Activated CD4-positive, alpha-beta T cell treated with anti-CD3 and anti-CD28 coated beads, Interleukin-2, amount 50 U/mL, for 4 hours (primary cell): Measurements from ENCODE around the gene DPH7.
A peak's percentile ranks its signal among the peaks of the same experiment; 100 is the strongest.
"Not testable (repeated sequence)": the region's sequence is repeated elsewhere in the genome, so short reads cannot be mapped to it uniquely, and the experiment has no call there.

Source experiments
- DNase-seq, 2 experiments: peaks; one replicate each; pipeline ENCODE4 v3.0.0-alpha.2; 2020

Gene DPH7

DNA sequence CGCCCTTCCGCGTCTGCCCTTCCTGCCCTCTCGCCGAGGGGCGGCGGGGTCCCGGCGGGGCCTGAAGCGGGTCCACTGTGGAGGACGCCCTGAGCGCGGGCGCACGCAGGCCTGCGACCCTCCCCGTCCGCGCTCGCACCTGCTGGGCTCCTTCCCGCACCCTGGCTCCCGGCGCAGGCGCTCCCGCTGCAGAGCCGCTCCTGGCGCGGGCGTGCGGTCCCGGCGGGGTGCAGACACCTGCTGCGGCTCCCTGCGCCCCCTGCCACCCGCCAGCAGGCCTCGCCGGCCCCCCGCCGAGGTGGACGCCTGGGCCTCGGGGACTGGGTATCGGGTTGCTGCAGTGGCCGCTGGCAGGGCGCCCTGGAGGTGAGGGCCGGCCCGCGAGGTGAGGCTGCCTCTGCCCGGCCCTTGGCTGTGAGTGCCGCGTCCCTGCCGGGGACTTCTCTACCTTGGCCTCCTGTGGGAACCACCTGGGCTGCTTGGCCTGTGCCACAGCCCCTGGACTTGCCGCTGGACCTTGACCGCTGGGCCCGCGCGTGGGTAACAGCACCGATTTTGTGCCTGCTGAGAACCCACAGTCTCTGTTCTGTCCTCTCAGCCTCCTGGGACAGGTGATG is 27.4 kb upstream of the DPH7 start:
- DNase-seq, result no peak

- DNase-seq, result peak; percentile 88 to 90
These were observed 26.6 kb upstream of the DPH7 start, which contains the start of gene ARRDC1 for GRCh38 chr9:137605121-137606004. Gene ARRDC1, plus strand, starts transcription at chr9:137605686. Its CDS starts 32 bp downstream, at chr9:137605718.

DNA sequence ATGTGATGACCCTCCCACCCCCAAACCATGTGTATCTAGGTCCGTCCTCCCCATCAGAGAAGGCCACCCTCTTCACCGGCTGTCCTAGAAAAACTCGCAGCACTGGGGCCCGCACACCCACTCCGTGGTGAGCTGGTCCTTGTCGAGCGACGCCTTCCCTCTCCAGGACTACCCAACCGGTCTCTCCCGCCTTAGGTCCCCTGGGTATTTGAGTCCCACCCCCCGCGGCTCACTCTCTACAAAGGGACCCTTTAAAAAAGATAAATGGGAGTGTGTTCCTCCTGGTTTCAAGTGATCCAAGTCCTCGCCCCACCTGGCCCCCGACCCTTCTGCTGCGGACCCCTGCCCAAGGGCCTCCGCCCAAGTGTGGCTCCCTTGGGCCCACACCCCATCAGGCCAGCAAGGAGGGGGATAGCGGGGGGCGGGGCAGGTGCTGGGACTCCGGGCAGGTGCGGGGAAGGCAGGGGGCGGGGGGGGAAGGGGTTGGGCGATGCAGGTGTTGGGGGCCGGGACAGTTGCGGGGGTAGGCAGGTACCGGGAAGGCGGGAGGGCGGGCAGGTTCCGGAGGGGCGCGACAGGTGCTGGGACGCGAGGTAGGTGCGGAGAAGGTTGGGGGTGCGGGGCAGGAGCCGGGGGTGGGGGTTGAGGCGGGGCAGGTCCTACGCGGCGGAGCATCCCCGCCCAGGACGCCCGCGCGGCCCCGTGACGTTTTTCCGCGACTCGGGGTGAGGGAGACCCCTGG is 25.8 kb upstream of the DPH7 start:
- no peak for DNase-seq

GRCh38 chr9:137603879-137604278 is 25.2 kb upstream of the DPH7 start:
- DNase-seq, result no peak

DNA sequence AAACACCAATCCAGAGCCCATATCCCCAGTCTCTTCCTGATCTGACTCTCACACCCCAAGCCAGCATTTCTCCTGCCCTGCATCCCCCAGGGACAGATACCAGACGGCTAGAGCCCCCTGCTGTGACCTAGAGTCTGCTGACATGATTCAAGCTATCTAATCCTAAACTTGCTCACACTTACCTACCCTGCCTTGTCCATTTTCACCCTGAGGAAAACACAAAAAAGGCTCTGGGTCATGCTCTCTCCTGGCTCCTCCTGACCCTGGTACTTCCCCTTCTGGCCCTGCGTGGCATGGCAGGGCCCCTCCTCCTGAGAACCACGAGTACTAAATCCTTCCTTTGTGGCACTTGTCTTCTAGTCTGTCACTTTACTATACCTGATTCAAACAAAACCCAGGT is 23.9 kb upstream of the DPH7 start:
- no peak for DNase-seq

GRCh38 chr9:137598943-137599342 is 20.2 kb upstream of the DPH7 start:
- no peak for DNase-seq

- DNase-seq, result not testable (repeated sequence)
These were observed 17.9 kb upstream of the DPH7 start for GRCh38 chr9:137596577-137596976.

DNA sequence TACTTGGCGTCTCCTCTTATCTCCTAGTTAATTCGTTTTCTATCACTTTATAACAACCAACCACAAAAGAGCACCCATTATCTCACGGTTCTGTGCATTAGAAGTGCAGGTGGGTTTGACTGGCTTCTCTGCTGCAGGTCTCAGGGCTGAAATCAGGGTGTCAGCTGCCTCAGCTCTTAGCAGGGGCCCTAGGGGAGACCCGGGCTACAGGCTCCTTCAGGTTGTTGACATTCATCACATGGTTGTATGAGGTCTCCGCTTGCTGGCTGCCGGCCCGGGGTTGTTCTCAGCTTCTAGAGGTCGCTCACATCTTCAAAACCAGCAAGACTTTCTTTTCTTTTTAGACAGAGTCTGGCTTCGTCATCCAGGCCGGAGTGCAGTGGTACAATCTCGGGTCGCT is 14.5 kb upstream of the DPH7 start:
- DNase-seq, result no peak

DNA sequence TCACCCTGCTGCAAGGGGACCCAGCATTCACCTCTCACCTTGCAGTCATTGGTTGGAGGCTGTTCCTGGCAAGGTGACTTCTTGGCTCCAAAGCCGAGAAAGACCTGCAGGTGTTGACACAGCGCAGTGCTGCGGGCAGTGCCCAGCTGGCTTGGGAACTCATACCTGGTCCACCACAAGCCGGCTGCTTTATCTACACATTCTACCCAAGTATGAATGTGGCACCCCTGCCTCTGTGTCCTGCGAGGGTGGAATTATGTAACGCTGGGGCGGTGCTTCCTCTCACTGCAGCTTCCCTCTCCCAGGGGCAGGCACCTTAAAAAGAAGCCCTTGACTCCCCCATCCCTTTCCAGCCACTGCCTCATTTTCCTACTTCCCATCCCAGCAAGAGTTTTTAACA is 14.0 kb upstream of the DPH7 start:
- DNase-seq, result no peak

GRCh38 chr9:137590469-137591383 is 12.0 kb upstream of the DPH7 start, which contains the start of gene ZMYND19:
Gene ZMYND19, minus strand, starts transcription at chr9:137590512. Its CDS starts 249 bp downstream, at chr9:137590263.
- DNase-seq, result peak; percentile 81 to 84

DNA sequence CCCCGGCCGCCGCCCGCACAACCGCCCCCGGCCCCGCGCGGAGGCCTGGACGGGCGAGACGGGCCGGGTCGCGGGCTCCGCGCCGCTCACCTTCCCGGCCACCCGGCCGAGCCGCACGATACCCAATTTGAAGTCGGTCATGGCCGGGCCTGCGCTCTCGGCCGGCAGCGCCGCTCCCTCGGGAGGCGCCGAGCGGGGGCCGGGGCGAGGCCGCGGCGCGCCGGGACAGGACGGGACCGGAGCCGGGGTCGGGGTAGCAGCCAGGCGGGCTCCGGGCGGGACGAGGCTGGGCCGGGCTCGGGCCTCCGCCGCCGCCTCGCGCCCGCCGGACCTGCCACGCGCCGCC is 11.4 kb upstream of the DPH7 start:
- no peak for DNase-seq

- DNase-seq, result no peak
These were observed 10.9 kb upstream of the DPH7 start for GRCh38 chr9:137589441-137590122.

DNA sequence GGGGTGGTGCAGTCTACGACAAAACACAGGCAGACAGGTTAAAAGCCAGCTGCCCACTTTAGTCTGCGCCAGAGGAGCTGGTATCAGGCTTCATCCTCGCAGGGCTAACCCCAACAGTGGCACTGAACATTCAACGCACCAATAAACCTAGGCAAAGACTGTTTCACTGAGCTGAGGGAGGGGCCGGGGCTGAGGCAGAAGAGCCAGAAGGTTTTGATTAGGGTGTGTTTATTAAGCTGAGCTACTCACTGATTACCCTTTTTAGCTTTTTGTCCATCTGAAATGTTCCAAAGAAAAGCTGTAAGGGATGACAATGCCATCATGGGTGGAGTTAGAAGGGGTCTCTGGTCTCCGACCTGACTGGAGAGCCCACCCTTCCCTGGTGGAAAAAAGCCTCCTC is 10.2 kb upstream of the DPH7 start:
- no peak for DNase-seq

DNA sequence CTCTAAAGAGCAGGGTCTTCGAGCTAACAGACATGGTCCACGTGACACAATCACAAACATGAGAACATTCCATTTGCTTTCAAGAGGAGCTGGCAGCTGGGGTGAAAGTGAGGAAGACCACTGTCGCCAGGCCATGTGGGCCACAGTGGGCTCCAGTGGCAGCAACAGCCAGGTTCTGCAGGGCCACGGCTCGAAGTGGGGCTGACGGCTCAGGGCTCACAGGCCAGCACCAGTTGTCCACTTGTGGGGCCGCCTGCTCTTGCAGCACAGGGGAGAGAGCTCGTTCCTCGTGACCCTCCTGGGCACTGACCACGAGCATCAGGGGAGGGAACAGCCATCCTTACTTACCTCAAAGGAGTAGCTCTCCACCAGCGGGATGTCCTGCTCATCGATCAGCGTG is 9.6 kb upstream of the DPH7 start:
- DNase-seq, result no peak

GRCh38 chr9:137586854-137587253 is 8.1 kb upstream of the DPH7 start:
- no peak for DNase-seq

DNA sequence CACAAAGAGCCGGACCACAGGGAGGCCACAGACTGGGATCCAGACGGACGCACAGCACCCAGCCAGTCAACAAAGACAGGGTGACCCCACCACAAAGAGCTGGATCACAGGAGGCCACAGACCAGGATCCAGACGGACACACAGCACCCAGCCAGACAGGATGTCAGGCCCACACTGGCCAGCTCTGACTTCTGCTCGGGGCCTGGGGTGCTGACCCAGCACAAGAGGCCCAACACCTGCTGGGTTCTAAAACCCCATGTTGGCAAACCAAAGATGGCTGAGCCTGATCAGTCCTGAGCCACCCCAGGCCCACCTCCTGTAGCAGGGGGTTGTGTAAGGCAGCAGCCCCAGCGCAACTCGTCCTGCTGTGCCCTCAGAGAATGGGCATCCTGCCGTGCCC is 5.2 kb upstream of the DPH7 start:
- DNase-seq, result no peak

- no peak for DNase-seq
These were observed 4.6 kb upstream of the DPH7 start for GRCh38 chr9:137583347-137583746.

DNA sequence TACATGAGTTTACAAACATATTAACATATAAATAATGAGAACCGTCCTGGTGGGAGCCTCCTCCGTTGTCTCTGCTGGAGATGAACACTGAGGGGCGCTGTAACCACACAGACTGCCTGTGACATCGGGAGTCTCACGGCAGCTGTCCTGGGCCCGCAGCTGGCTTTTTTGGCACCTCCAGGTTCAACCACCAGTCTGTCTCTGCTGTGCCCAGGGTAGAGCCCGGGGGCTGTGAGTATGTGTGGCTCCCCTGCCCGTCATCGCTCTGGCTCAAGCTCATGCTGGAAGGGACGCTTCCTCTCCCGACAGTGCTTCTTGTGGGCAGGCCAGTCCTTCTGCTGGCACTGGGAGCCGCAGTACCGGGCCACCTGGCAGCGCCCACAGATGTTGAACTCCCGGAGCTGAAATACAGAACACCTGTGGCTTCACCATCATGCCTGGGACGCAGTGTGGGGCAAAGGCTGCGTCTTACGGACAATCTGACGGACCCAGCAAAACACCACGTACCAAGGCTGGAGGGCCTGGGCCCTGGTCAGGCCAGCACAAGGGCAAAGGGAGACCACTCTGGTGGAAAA is 3.6 kb upstream of the DPH7 start:
- no peak for DNase-seq

- DNase-seq, result no peak
These were observed 2.9 kb upstream of the DPH7 start for GRCh38 chr9:137581361-137582285.

- no peak for DNase-seq
These were observed 2.2 kb upstream of the DPH7 start for GRCh38 chr9:137580954-137581322.
